Activated CD4-positive, alpha-beta T cell treated with anti-CD3 and anti-CD28 coated beads, Interleukin-2, amount 50 U/mL, for 48 hours (primary cell): Measurements from ENCODE around the gene ANTXR1.

Source experiments
- DNase-seq, 2 experiments: peaks; one replicate each; pipeline ENCODE4 v3.0.0-alpha.2; 2020

ANTXR1 gene

DNA sequence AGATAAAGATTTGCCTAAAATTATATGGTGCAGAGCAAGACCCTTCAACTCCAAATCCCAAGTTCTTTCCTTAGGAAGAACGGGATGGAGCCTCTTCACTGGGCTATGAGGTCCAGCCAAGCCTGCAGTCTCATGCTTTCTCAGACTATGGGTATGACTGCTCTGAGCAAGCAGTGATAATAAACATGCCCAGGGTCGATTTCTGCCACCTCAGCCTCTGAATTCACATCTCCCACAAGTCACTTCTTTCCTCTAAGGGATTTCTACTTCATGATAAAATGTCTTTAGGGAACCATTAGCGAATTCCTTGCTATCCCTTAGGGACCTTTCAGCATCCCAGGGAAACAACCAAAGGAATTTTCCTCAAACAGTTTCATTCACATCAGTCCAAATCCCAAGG, 279.3 kb downstream of the ANTXR1 start:
- no peak for DNase-seq

DNA sequence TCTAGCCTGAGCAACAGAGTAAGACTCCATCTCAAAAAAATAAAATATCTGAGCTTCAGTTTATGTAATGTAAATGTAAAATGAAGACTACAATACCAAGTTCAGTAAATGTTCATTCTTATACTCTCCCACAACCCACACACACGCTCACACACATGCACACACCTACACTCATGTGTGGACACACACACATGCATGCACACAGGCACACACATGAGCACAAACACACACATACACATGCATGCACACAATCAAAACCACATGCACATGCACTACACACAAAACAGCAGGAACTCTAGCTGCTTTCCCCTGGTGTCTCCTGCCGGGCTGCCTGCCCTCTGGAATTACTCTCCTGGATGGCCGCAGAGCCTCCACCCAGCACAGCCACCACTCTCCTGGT, 283.4 kb downstream of the ANTXR1 start:
- no peak for DNase-seq

DNA sequence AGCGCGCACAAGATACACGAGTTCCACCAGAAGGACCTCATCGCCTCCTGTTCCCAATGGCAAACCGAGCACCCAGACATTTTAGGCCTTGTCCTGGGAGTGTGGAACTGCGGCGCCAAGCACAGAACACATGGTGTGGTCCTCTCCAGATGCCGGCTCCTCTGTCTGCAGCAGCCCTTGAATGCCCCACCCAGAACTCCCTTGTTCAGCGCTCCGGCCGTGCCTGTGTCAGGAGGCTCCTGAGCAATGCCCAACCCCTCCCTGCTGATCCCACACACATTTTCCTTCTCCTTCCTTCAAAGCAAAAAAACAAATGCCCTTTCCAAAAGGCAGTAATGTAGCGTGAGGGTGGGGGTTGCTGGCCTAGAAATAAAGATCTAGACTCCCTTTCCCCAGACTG, 284.2 kb downstream of the ANTXR1 start:
- no peak for DNase-seq

DNA sequence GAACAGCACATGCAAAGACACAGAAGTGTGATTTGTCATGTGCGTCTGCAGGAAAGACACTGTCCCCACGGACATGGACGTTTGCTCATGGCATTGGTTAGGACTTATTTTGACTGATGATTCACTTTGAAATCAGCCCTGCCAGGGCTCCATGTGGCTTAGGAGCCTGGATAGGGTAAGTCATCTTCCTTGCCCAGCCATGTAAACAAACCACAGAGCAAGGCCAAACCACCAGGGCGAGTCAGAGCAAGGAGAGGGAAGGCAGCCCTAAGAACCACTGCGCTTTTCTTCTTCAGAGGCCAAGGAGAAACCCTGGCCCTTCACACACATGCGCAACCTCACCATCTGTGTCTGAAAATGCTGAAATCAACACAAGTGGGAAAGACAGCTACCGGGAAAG, 285.3 kb downstream of the ANTXR1 start:
- no peak for DNase-seq

DNA sequence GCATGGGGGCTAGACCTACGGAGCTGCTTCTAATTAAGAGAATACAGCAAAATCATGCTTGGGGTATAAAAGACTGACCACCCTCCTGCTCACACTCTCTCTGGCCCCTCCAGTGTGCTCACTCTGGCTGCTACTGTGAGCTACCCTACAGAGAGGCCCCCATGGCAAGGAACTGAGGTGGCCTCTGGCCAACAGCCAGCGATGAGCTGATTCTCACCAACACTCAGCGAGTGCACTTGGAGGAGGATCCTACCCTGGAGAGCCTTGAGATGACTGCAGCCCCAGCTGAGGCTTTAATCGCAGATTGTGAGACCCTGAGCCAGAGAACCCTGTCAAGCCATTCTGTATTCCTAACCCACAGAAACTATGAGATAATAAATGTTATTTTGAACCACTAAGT, 285.9 kb downstream of the ANTXR1 start:
- no peak for DNase-seq
